H1 (cell line): Measurements from ENCODE around the gene PPARA. TPM values are rescaled to one million over a fixed set of nuclear protein-coding genes. Genes with fewer than 3 reads are reported as not detected.

ENCODE experiments used
- ASH2L ChIP-seq: fragments of 200-600, 300-600 bp; sonication (generic); IDR thresholded peaks from one replicate; pipeline ENCODE4 v1.7.1; 2017; ENCODE audit warnings: low read length
- BACH1 ChIP-seq: IDR thresholded peaks from 2 replicates; pipeline ENCODE4 v1.6.1; 2012; ENCODE audit warnings: low read length, improper control_type of control experiment
- CBX5 ChIP-seq: fragments of 300-800, 300-1000 bp; sonication (generic); IDR thresholded peaks from 2 replicates; pipeline ENCODE4 v1.7.1; 2016; ENCODE audit warnings: antibody characterized with exemption, low read length, low read depth
- CHD1 ChIP-seq: IDR thresholded peaks from 2 replicates; pipeline ENCODE4 v1.6.1; 2012; ENCODE audit warnings: low read depth, low read length, improper control_type of control experiment
- CTCF ChIP-seq, 3 experiments: IDR thresholded peaks; 1 replicate in 2 of 3; 2 replicates in 1 of 3; pipeline versions ENCODE4 v1.5.1 to v1.6.1; 2011; ENCODE audit warnings: low read length in 3 of 3, mild to moderate bottlenecking in 3 of 3, inconsistent platforms in 2 of 3, low read depth in 1 of 3, moderate library complexity in 1 of 3; ENCODE audit not compliant: insufficient read depth in 1 of 3; ENCODE audit errors: control extremely low read depth in 1 of 3
- POLR2AphosphoS5 ChIP-seq: IDR thresholded peaks from 2 replicates; pipeline ENCODE4 v1.6.1; 2011; ENCODE audit warnings: low read depth, low read length
- RAD21 ChIP-seq, 2 experiments: IDR thresholded peaks in 1 of 2; conservative IDR thresholded peaks in 1 of 2; 2 replicates each; pipeline ENCODE4 v1.6.1; 2011; ENCODE audit warnings: low read depth in 2 of 2, low read length in 2 of 2, improper control_type of control experiment in 1 of 2, inconsistent platforms in 1 of 2, mild to moderate bottlenecking in 1 of 2, moderate library complexity in 1 of 2
- RBBP5 ChIP-seq: IDR thresholded peaks from 2 replicates; pipeline ENCODE4 v1.7.1; 2012; ENCODE audit warnings: low read depth, mild to moderate bottlenecking, inconsistent platforms, low read length, moderate library complexity, borderline replicate concordance
- SUZ12 ChIP-seq: fragments of 200-600 bp; sonication (generic); IDR thresholded peaks from 2 replicates; pipeline ENCODE4 v1.6.1; 2012; ENCODE audit warnings: mild to moderate bottlenecking, inconsistent platforms, low read length, moderate library complexity, mixed read lengths
- polyA plus RNA-seq, 7 experiments: library from polyadenylated mRNA; depleted of rRNA in 3 of 7; stranded (reverse) in 5 of 7; unstranded in 2 of 7; fragments of >200 nt in 5 of 7; fragments of 200-250 nt in 2 of 7; gene quantifications; 1 replicate in 5 of 7; 2 replicates in 1 of 7; 4 replicates in 1 of 7; pipeline versions ENCODE4 v1.2.1 to v1.2.3, GENCODE V29; 2011 to 2013; ENCODE audit warnings: missing spikeins in 2 of 7, mixed read lengths in 2 of 7
- total RNA-seq: library from RNA; stranded (reverse); fragmentation: NEBNext Ultra II Directional; extraction: Animal tissue kit (Norgen Biotek cat#: 25700); gene quantifications from 2 replicates; pipeline ENCODE4 v1.2.1, GENCODE V29; 2021

The PPARA gene
- total and polyA plus RNA-seq, 2 of the 8 experiments (the other 6 are each of a cell fraction or from before 2014, with no cell fraction given), result 3.1 to 8.2 TPM

- TF ChIP-seq BACH1, result no peak
- TF ChIP-seq CBX5, result no peak
- TF ChIP-seq SUZ12, result no peak
- no peak for TF ChIP-seq POLR2AphosphoS5
- no peak for TF ChIP-seq RAD21 (IDR thresholded peaks at IDR 0.05 in 1 of 2, conservative IDR thresholded peaks at IDR 0.05 in 1 of 2; ENCODE audit: low read depth in 2 of 2, low read length in 2 of 2)
- TF ChIP-seq CHD1, result no peak
- TF ChIP-seq RBBP5, result no peak
- TF ChIP-seq CTCF (IDR thresholded peaks at IDR 0.05; ENCODE audit: control extremely low read depth in 1 of 3, insufficient read depth in 1 of 3, low read depth in 1 of 3, low read length in 3 of 3), result no peak
- TF ChIP-seq ASH2L, result no peak
Measured at GRCh38 chr22:46162771-46163556, 12.6 kb downstream of the PPARA start (continued).
